KBM-7 (cell line): Measurements from ENCODE around the gene INSL3.

Experiments used
- DNase-seq: peaks from one replicate; pipeline ENCODE4 v3.0.0-alpha.2; 2015
- in situ Hi-C: fragments of 300-500 bp; cut with MboI; formaldehyde crosslinking; loops from 2 replicates; pipeline ENCODE4 v1.14.3; 2020; ENCODE audit warnings: low sequenced_read_pairs, low pct_unique_long_range_greater_than_20kb, mixed read lengths

Gene INSL3

GRCh38 chr19:17821190-17821589, at the start of gene INSL3:
INSL3 (minus strand) TSS chr19:17821519; CDS start chr19:17821506, 13 bp downstream.
- DNase-seq = no peak
- in situ Hi-C loops = no loop called here

GRCh38 chr19:17869114-17869608, 47.8 kb upstream of the INSL3 start:
- DNase-seq = no peak
- in situ Hi-C loops = no loop called here

GRCh38 chr19:17868669-17869068, 47.4 kb upstream of the INSL3 start:
- in situ Hi-C loops = no loop called here
- DNase-seq = no peak

GRCh38 chr19:17866964-17867486, 45.7 kb upstream of the INSL3 start:
- in situ Hi-C loops = no loop called here
- no peak for DNase-seq

DNA sequence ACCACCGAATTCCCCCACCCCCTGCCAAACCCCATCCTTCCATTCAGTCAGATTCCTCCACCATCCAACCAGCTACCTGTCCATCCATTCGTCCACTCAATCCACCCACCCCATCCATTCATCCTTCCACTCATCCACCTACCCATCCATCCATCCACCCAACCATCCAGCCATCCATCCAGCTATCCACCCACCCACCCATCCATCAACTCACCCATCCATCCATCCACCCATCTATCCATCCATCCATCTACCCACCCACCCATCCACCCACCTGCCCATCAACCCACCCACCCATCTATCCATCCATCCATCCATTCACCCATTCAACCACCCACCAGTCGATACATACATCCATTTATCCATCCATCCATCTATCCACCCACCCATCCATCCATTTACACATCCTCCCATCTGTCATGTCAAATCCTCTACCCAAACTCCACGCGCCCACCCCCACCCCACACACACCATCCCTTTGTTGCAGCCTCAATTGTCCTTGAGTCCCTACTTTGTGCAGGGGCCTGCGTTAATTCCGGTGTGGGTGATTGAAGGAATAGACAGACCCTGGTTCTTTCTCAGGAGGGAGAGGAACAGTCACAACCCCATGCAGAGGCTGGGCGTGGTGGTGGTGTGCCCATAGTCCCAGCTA, 45.1 kb upstream of the INSL3 start:
- no peak for DNase-seq
- in situ Hi-C loops = no loop called here

GRCh38 chr19:17865364-17866311, 44.3 kb upstream of the INSL3 start:
- peak; percentile 54 for DNase-seq
- in situ Hi-C loops = no loop called here

DNA sequence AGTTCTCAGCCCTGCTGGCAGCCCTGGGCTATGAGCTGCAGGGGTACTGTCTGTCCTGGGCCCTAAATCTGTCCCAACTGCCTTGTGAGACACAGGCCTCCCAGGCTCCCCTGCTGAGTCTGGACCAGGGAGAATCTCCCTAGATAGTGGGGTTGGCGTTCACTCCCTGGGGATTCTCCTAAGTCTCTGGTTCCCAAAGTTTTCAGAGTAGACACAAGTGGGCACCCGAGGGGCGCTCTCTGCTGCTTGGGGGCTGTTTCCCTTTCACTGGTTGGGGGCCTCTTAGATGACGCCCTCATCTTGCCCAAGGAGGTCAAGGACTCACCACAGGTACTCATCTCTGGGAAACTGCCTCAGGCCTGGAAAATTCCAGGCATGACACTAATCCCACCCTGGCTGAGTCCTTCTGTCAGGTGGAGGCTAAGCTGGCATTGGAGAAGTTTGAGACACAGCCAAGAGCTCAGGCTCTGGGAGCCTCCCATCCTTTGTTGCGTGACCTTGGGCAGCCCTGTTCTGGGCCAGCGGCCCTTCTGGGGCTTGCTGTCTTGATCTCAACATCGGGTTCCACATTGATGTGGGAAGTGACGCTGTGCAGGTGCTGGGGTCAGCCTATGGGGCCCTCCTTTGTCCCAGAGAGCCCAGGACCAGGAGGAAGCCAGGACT, 42.3 kb upstream of the INSL3 start:
- in situ Hi-C loops = no loop called here
- DNase-seq = no peak

- in situ Hi-C loops = no loop called here
- DNase-seq = no peak
These were observed 41.6 kb upstream of the INSL3 start for GRCh38 chr19:17862711-17863519.

- no peak for DNase-seq
- in situ Hi-C loops = no loop called here
These were observed 40.5 kb upstream of the INSL3 start for GRCh38 chr19:17861542-17862402.

DNA sequence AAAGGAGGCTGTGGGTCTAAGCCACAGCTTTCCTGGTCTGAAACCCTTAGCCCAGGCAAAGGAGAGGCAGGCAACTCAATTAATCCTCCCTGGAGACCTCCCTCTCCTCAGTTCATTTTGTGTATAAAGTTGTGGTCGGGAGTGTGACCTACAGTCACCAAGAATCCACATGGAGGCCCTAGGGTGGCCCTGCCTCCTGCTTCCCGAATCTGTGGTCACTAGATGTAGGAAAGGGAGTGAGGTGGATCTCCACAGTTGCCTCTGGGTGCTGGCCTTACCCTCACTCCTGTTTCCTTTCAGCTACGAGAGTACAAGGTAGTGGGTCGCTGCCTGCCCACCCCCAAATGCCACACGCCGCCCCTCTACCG, 39.7 kb upstream of the INSL3 start:
- in situ Hi-C loops = no loop called here

GRCh38 chr19:17860331-17860992, 39.1 kb upstream of the INSL3 start:
- DNase-seq = no peak
- in situ Hi-C loops = no loop called here

More for the DNA sequence above, 39.7 kb upstream of the INSL3 start:
- DNase-seq = no peak

DNA sequence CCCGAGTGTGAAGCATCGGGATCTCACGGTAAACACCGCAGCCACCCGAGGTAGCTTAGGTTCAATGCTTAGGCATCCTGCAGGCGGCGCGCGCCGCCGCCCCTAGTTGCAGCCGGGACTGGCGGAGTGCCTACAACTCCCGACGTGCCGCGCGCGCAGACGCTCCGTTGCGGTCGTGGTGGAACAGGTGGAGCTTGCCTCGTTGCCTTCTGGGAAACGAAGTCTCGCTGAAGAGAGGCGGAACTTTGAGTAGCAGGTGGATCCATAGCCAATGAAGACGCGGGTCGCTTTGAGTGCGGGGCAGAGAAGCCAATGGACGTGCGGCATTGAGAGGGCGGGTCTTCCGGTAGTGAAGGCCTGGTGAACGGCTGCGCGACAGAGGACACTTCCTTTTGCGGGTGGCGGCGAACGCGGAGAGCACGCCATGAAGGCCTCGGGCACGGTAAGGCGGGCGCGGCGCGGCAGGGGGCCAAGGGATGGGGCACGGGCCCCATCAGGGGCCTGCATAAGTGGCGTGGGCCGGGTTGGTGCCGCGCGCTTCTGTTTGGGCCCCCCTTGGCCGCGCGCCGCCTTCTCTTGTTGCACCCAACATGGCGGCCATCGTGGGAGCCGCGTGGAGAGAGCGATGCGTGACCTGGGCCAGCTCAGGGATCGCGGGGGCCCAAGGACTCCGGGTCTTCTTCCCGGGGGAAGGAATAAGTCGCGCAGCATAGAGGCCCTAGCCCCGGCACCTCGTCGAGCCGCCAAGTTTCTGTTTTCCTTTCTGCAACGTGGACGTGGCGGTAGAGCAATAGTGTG, 38.4 kb upstream of the INSL3 start, which contains the start of gene RPL18A:
Gene RPL18A (plus strand): TSS at position 378 of the 798 bp plus-strand sequence. CDS start 47 bp downstream, at position 425.
- peak; percentile 99 for DNase-seq
- in situ Hi-C loops = no loop called here

GRCh38 chr19:17855280-17856152, 34.2 kb upstream of the INSL3 start:
- peak; percentile 83 for DNase-seq
- in situ Hi-C loops = no loop called here

- no peak for DNase-seq
- in situ Hi-C loops = no loop called here
These were observed 32.7 kb upstream of the INSL3 start for GRCh38 chr19:17854061-17854460.

DNA sequence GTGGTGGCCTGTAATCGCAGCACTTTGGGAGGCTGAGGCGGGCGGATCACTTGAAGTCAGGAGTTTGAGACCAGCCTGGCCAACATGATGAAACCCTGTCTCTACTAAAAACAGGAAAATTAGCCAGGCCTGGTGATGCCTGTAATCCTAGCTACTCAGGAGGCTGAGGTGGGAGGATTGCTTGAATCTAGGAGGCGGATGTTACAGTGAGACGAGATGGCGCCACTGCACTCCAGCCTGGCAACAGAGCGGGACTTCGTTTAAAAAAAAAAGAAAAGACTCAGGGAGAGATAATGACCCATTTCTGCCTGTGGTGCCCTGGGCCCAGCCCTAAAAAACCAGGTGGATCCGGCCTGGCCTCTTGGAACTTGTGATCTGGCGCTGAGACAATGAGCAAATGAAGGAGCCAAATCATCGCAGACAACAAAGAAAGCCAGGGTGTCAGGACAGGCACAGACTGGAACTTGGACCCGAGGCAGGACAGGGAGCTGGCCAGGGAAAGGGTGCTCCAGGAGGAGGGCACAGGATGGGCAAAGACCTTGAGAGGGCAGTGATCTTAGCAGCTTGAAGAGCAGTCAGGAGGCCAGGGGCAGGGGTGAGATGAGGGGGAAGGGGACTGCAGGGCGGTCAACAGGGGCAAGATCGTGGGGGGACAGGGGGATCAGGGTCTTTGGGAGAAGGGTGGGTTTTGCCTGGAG, 27.4 kb upstream of the INSL3 start:
- in situ Hi-C loops = no loop called here
- DNase-seq = no peak
